ENCODE data around the gene CD59.
"Not testable (repeated sequence)": the region's sequence is repeated elsewhere in the genome, so short reads cannot be mapped to it uniquely, and the experiment has no call there.

DNA sequence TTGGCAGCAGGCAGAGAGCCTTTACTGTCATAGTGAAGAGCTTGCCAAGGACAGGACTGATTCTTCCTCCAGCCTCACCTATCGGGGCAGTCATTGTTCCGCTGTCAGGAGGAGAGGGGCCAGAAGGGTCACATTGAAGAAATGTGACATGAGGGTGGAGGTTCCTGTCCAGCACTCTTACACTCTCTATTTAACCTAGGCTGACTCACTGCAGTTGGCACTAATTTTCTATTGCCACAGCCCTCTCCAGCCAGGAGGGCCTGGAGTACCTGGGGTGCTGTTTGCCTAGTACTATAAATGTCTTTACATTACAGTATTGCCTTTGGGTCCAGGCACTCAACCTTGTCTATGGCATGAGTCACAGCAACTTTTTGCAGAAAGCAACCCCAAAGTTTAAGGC, 28.4 kb downstream of the CD59 start:
- TF ChIP-seq POLR2A, POLR2AphosphoS5, EP300 (IDR thresholded peaks at IDR 0.05): not testable (repeated sequence)
- TF ChIP-seq, protein P1, sequence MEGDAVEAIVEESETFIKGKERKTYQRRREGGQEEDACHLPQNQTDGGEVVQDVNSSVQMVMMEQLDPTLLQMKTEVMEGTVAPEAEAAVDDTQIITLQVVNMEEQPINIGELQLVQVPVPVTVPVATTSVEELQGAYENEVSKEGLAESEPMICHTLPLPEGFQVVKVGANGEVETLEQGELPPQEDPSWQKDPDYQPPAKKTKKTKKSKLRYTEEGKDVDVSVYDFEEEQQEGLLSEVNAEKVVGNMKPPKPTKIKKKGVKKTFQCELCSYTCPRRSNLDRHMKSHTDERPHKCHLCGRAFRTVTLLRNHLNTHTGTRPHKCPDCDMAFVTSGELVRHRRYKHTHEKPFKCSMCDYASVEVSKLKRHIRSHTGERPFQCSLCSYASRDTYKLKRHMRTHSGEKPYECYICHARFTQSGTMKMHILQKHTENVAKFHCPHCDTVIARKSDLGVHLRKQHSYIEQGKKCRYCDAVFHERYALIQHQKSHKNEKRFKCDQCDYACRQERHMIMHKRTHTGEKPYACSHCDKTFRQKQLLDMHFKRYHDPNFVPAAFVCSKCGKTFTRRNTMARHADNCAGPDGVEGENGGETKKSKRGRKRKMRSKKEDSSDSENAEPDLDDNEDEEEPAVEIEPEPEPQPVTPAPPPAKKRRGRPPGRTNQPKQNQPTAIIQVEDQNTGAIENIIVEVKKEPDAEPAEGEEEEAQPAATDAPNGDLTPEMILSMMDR (IDR thresholded peaks at IDR 0.05): not testable (repeated sequence)
